ENCODE data around the gene CRCP. TPM values are rescaled to one million over a fixed set of nuclear protein-coding genes. Genes with fewer than 3 reads are reported as not detected.

CRCP gene
- total RNA-seq, 1 donor from 2014 or later, result 37.9 TPM

- intact Hi-C loops (cut with micrococcal nuclease), result no loop called here
- Mint-ChIP-seq H3K4me3 (ENCODE audit: low read depth) (no peak overlapping the region), H3K9me3 (no peaks in the 10 kb centered on the region), H3K36me3 (ENCODE audit: low read depth) (no peaks in the 10 kb centered on the region), H3K4me1 (ENCODE audit: low read depth) (no peaks in the 10 kb centered on the region), H3K27ac (no peak overlapping the region), H3K27me3 (ENCODE audit: low read depth) (no peaks in the 10 kb centered on the region)
- DNase-seq (ENCODE audit: low spot score), result no peak
These were observed 74.0 kb downstream of the CRCP start for GRCh38 chr7:66188645-66189044.

DNA sequence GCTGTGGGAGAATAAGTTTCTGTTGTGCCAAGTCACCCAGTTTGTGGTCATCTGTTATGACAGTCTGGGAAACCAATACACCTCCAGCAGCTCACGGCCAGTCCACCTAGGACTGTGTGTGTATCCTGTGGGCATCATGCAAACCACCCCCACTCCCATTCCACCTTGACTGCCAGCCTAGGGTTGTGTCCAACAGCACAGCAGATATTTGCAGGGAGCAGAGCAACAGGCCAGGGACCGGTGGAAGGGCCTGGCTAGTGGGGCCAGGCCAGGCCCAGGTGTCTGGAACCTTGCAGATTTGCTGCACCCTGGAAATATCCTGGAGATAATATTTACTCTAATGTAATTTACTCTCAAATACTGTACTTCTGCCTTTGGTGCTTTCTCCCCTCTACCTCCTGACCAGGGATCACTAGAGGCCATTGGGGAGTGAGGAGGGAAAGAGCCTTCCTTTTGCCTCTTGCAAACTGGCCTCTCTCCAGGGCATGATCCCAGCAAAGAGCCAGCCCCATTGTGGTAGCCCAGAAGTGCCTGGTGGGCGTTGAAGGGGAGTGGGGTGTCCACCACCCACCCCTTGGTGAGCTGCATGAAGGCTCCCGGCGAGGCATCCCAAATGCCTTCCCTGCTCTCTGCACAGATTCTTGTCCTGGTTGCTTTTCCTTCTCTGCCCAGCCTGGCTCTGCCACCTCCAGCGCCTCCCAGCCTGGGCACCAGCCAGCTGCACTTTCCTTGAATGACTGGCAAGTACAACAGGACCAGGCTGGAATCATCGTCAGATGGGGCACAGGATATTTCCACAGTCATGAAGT is 75.3 kb downstream of the CRCP start:
- Mint-ChIP-seq H3K27ac (no peak overlapping the region), H3K36me3 (ENCODE audit: low read depth) (no peaks in the 10 kb centered on the region), H3K9me3 (no peaks in the 10 kb centered on the region), H3K27me3 (ENCODE audit: low read depth) (no peaks in the 10 kb centered on the region), H3K4me3 (ENCODE audit: low read depth) (no peak overlapping the region), H3K4me1 (ENCODE audit: low read depth) (no peaks in the 10 kb centered on the region)
- no peak for DNase-seq (ENCODE audit: low spot score)
- intact Hi-C loops (cut with micrococcal nuclease), result no loop called here

DNA sequence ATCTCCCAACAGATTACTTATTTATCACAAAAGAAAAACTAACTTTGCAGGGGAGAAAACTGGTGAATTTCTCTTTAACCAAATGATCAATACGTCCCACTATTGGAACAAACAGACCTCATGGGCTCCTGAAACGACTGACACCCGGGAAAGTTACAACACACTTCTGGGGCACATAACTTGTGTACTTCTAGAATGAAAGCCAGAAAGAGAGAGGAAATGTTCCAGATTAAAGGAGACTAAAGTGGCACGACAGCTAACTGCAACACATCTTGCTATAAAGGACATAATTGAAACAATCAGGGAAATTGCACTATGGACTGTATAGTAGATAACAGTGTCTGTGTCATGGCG is 75.8 kb downstream of the CRCP start:
- no peak overlapping the region for H3K4me3 Mint-ChIP-seq (ENCODE audit: low read depth)
- H3K27ac Mint-ChIP-seq, result no peak overlapping the region
- H3K9me3 Mint-ChIP-seq, result no peaks in the 10 kb centered on the region
- no peak for DNase-seq (ENCODE audit: low spot score)
- no peaks in the 10 kb centered on the region for H3K36me3 Mint-ChIP-seq (ENCODE audit: low read depth)
- no peaks in the 10 kb centered on the region for H3K4me1 Mint-ChIP-seq (ENCODE audit: low read depth)
- intact Hi-C loops (cut with micrococcal nuclease), result no loop called here
- H3K27me3 Mint-ChIP-seq (ENCODE audit: low read depth), result no peaks in the 10 kb centered on the region

- intact Hi-C loops (cut with micrococcal nuclease), result no loop called here
- H3K27me3 Mint-ChIP-seq (ENCODE audit: low read depth), result no peaks in the 10 kb centered on the region
- no peak overlapping the region for H3K27ac Mint-ChIP-seq
- H3K4me3 Mint-ChIP-seq (ENCODE audit: low read depth), result no peak overlapping the region
- no peaks in the 10 kb centered on the region for H3K9me3 Mint-ChIP-seq
- no peaks in the 10 kb centered on the region for H3K36me3 Mint-ChIP-seq (ENCODE audit: low read depth)
- no peak for DNase-seq (ENCODE audit: low spot score)
- H3K4me1 Mint-ChIP-seq (ENCODE audit: low read depth), result no peaks in the 10 kb centered on the region
These were observed 78.6 kb downstream of the CRCP start for GRCh38 chr7:66193146-66193725.

DNA sequence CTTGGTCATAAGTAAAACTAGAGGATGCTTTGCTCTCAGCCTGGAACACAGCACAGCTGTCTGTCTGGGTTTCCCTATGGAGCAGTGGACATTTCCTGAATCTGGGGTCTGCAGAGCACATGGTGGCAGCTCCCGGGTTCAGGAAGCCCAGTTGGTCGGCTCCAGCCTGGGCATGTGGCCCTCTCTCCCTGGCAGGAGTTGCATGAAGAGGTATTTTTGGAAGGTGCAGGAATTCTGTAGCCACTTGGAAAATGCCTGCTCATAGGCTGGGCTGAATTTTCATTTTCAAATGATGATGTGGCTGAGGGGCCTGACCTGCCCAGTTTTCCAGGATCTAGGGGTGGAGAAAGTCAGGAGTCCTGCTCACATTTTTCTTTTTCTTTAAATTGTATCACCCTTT is 83.8 kb downstream of the CRCP start:
- Mint-ChIP-seq H3K27ac (no peak overlapping the region), H3K4me1 (ENCODE audit: low read depth) (peaks cover 9% of the 10 kb centered on the region), H3K9me3 (no peaks in the 10 kb centered on the region), H3K36me3 (ENCODE audit: low read depth) (no peaks in the 10 kb centered on the region), H3K27me3 (ENCODE audit: low read depth) (peaks cover 10% of the 10 kb centered on the region), H3K4me3 (ENCODE audit: low read depth) (no peak overlapping the region)
- no peak for DNase-seq (ENCODE audit: low spot score)
- intact Hi-C loops (cut with micrococcal nuclease), result no loop called here

DNA sequence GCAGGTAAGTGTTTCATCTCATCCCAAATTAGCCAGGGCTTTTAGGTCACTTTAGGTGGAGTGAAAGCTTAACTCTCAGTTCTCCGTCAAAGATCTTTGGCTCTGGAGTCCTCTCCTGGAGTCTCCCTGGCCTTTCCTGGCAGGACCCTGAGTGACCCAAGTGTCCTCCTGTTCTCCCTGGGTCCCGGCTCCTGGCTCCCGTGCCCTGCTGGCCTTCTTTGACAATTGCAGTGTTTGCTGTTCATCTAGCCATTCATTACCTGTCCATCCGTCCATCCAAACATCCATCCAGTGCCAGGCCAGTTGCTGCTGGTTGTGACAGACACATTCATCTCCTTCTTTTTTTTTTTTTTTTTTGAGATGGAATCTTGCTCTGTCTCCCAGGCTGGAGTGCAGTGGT is 84.3 kb downstream of the CRCP start:
- DNase-seq (ENCODE audit: low spot score), result no peak
- Mint-ChIP-seq H3K27ac (no peak overlapping the region), H3K4me1 (ENCODE audit: low read depth) (peaks cover 9% of the 10 kb centered on the region), H3K4me3 (ENCODE audit: low read depth) (no peak overlapping the region), H3K9me3 (no peaks in the 10 kb centered on the region), H3K36me3 (ENCODE audit: low read depth) (no peaks in the 10 kb centered on the region), H3K27me3 (ENCODE audit: low read depth) (peaks cover 10% of the 10 kb centered on the region)
- intact Hi-C loops (cut with micrococcal nuclease), result no loop called here

DNA sequence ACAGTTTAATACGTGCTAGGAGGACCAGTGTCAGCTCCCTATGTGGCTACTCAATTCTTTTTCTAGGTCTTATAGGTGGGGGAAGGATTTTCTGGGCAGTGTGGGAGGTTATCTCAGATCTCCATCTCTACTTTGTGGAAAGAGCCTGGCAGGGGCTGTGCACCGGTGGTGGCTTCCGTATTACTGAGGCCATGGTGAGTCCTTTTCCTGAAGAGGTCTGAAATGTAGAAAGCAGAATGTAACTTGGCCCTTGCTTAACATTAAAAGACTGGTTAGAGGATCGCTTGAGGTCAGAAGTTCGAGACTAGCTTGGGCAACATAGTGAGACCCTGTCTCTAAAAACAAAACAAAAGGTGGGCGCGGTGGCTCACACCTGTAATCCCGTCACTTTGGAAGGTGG is 87.8 kb downstream of the CRCP start:
- peak overlapping the region; percentile 4 for H3K4me3 Mint-ChIP-seq (ENCODE audit: low read depth)
- no peaks in the 10 kb centered on the region for H3K36me3 Mint-ChIP-seq (ENCODE audit: low read depth)
- DNase-seq (ENCODE audit: low spot score), result no peak
- H3K27ac Mint-ChIP-seq, result no peak overlapping the region
- H3K27me3 Mint-ChIP-seq (ENCODE audit: low read depth), result peaks cover 29% of the 10 kb centered on the region
- intact Hi-C loops (cut with micrococcal nuclease), result no loop called here
- peaks cover 24% of the 10 kb centered on the region for H3K4me1 Mint-ChIP-seq (ENCODE audit: low read depth)
- no peaks in the 10 kb centered on the region for H3K9me3 Mint-ChIP-seq

Other genes starting within 250 kb of the CRCP start
- 25.9 and 27.4 TPM in 2 replicates for gene VKORC1L1, start 241.8 kb upstream of the CRCP start, total RNA-seq
- gene GUSB, start 132.6 kb upstream of the CRCP start, total RNA-seq, result 62.5 and 68.2 TPM in 2 replicates
- gene ASL, start 39.0 kb upstream of the CRCP start, total RNA-seq, result 48.0 and 49.1 TPM in 2 replicates
- gene TPST1, start 90.5 kb downstream of the CRCP start, total RNA-seq, result 1.3 and 1.6 TPM in 2 replicates